Measurements from ENCODE around the gene ARHGAP8. TPM values are rescaled to one million over a fixed set of nuclear protein-coding genes. Genes with fewer than 3 reads are reported as not detected.

ARHGAP8 gene
- total and polyA plus RNA-seq, 2 of the 13 experiments (the other 11 are each of a cell fraction or from before 2014, with no cell fraction given) = 0.07 TPM; not detected in 1

- POLR2A ChIA-PET = no interaction called here
- Histone ChIP-seq H3K79me2 (ENCODE audit: insufficient read depth, low read length) (no peaks in the 10 kb centered on the region), H2AFZ (ENCODE audit: low read length) (no peak overlapping the region), H3K4me1 (ENCODE audit: insufficient read depth, low read length) (no peaks in the 10 kb centered on the region), H3K9ac (ENCODE audit: insufficient read depth, low read depth, low read length) (no peak overlapping the region), H3K4me2 (ENCODE audit: low read depth, low read length) (no peak overlapping the region), H3K27me3 (ENCODE audit: control insufficient read depth in 1 of 2, insufficient read depth in 2 of 2, low read length in 2 of 2) (peaks cover 0 to 1% of the 10 kb centered on the region in 2 experiments; a peak in 1 of 5 replicates), H4K20me1 (ENCODE audit: insufficient read depth, low read length) (no peaks in the 10 kb centered on the region), H3K27ac (ENCODE audit: extremely low read length, insufficient read depth, low read length) (no peak overlapping the region), H3K36me3 (replicated peaks in 1 of 2; ENCODE audit: control insufficient read depth in 1 of 2, insufficient read depth in 2 of 2, low read length in 2 of 2) (no peaks in the 10 kb centered on the region), H3K9me3 (ENCODE audit: low read length) (peaks cover 15% of the 10 kb centered on the region), H3K4me3 (replicated peaks in 1 of 3; ENCODE audit: insufficient read depth in 1 of 3, low read depth in 2 of 3, low read length in 3 of 3) (no peak overlapping the region)
- no peak for ATAC-seq
- CTCF ChIA-PET (ENCODE audit: low intra/inter-chr PET ratio, low total read pairs) = no interaction called here
- no peak for DNase-seq (ENCODE audit: low spot score)
- no peak for FAIRE-seq
- in situ Hi-C loops (cut with HindIII; ENCODE audit: extremely low pct_ligation_motif_present, low pct_unique_long_range_greater_than_20kb) = no loop called here
- no TSS peak for BruUV-seq (replicated peaks)
- 40% methylated on average over 2 of the region's 2 CpGs for WGBS (ENCODE audit: low lambda C conversion rate)
- intact Hi-C loops (cut with micrococcal nuclease; ENCODE audit: unreplicated experiment) = no loop called here
- no peak for TF ChIP-seq MTA1 (CRISPR knock-in tag; IDR thresholded peaks at IDR 0.05; ENCODE audit: borderline replicate concordance)
- TF ChIP-seq SKIL (CRISPR knock-in tag; IDR thresholded peaks at IDR 0.05; ENCODE audit: borderline replicate concordance) = no peak
- TF ChIP-seq ZNF605 (CRISPR knock-in tag; IDR thresholded peaks at IDR 0.05) = no peak
- no peak for TF ChIP-seq ZNF772 (CRISPR knock-in tag; IDR thresholded peaks at IDR 0.05)
- no peak for TF ChIP-seq ZNF556 (CRISPR knock-in tag; IDR thresholded peaks at IDR 0.05; ENCODE audit: borderline replicate concordance)
- TF ChIP-seq SP2 (CRISPR knock-in tag; IDR thresholded peaks at IDR 0.05) = no peak
- TF ChIP-seq SIX1 (CRISPR knock-in tag; IDR thresholded peaks at IDR 0.05; ENCODE audit: borderline replicate concordance) = no peak
- TF ChIP-seq ZNF264 (CRISPR knock-in tag; IDR thresholded peaks at IDR 0.05) = no peak
- no peak for TF ChIP-seq TAF1 (CRISPR knock-in tag; IDR thresholded peaks at IDR 0.05)
- TF ChIP-seq NPAS2 (CRISPR knock-in tag; IDR thresholded peaks at IDR 0.05; ENCODE audit: borderline replicate concordance) = no peak
- no peak for TF ChIP-seq ELF4 (CRISPR knock-in tag; IDR thresholded peaks at IDR 0.05; ENCODE audit: borderline replicate concordance)
- TF ChIP-seq, protein P1, sequence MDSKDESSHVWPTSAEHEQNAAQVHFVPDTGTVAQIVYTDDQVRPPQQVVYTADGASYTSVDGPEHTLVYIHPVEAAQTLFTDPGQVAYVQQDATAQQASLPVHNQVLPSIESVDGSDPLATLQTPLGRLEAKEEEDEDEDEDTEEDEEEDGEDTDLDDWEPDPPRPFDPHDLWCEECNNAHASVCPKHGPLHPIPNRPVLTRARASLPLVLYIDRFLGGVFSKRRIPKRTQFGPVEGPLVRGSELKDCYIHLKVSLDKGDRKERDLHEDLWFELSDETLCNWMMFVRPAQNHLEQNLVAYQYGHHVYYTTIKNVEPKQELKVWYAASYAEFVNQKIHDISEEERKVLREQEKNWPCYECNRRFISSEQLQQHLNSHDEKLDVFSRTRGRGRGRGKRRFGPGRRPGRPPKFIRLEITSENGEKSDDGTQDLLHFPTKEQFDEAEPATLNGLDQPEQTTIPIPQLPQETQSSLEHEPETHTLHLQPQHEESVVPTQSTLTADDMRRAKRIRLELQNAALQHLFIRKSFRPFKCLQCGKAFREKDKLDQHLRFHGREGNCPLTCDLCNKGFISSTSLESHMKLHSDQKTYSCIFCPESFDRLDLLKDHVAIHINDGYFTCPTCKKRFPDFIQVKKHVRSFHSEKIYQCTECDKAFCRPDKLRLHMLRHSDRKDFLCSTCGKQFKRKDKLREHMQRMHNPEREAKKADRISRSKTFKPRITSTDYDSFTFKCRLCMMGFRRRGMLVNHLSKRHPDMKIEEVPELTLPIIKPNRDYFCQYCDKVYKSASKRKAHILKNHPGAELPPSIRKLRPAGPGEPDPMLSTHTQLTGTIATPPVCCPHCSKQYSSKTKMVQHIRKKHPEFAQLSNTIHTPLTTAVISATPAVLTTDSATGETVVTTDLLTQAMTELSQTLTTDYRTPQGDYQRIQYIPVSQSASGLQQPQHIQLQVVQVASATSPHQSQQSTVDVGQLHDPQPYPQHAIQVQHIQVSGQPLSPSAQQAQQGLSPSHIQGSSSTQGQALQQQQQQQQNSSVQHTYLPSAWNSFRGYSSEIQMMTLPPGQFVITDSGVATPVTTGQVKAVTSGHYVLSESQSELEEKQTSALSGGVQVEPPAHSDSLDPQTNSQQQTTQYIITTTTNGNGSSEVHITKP (CRISPR knock-in tag; IDR thresholded peaks at IDR 0.05; ENCODE audit: low read depth) = no peak
- TF ChIP-seq ZNF10 (CRISPR knock-in tag; IDR thresholded peaks at IDR 0.05; ENCODE audit: borderline replicate concordance, low read depth) = no peak
- TF ChIP-seq, protein P2, sequence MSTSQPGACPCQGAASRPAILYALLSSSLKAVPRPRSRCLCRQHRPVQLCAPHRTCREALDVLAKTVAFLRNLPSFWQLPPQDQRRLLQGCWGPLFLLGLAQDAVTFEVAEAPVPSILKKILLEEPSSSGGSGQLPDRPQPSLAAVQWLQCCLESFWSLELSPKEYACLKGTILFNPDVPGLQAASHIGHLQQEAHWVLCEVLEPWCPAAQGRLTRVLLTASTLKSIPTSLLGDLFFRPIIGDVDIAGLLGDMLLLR (CRISPR knock-in tag; IDR thresholded peaks at IDR 0.05) = no peak
- TF ChIP-seq PLRG1 (conservative IDR thresholded peaks at IDR 0.05) = no peak
- TF ChIP-seq ZNF766 (CRISPR knock-in tag; IDR thresholded peaks at IDR 0.05; ENCODE audit: borderline replicate concordance) = no peak
- TF ChIP-seq GFI1 (CRISPR knock-in tag; IDR thresholded peaks at IDR 0.05; ENCODE audit: borderline replicate concordance) = no peak
- TF ChIP-seq, protein P3, sequence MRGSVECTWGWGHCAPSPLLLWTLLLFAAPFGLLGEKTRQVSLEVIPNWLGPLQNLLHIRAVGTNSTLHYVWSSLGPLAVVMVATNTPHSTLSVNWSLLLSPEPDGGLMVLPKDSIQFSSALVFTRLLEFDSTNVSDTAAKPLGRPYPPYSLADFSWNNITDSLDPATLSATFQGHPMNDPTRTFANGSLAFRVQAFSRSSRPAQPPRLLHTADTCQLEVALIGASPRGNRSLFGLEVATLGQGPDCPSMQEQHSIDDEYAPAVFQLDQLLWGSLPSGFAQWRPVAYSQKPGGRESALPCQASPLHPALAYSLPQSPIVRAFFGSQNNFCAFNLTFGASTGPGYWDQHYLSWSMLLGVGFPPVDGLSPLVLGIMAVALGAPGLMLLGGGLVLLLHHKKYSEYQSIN (CRISPR knock-in tag; IDR thresholded peaks at IDR 0.05; ENCODE audit: borderline replicate concordance) = no peak
- no peak for TF ChIP-seq AGO2 (optimal IDR thresholded peaks at IDR 0.05; ENCODE audit: low read depth, low read length)
Measured at GRCh38 chr22:44777364-44777755, 25.0 kb downstream of the ARHGAP8 start.
